CD14-positive monocyte (primary cell): ENCODE measurements around the gene ZNF536. TPM values are rescaled to one million over a fixed set of nuclear protein-coding genes. Genes with fewer than 3 reads are reported as not detected.

Experiments used
- DNase-seq, 3 donors: peaks; one replicate each; pipeline ENCODE4 v3.0.0-alpha.2; 2011 to 2022
- H2AFZ ChIP-seq: 2 replicates; pipeline ENCODE4 v1.6.0; 2012; ENCODE audit warnings: mild to moderate bottlenecking, low read depth, low read length, inconsistent platforms; ENCODE audit not compliant: insufficient read depth, poor library complexity, severe bottlenecking
- H3K27ac ChIP-seq, 2 donors: 1 replicate in 1 of 2; 2 replicates in 1 of 2; pipeline ENCODE4 v1.5.1; 2012 to 2013; ENCODE audit warnings: low read length in 2 of 2, control low read depth in 1 of 2, inconsistent platforms in 1 of 2, low read depth in 1 of 2, mild to moderate bottlenecking in 1 of 2
- H3K27me3 ChIP-seq, 2 donors: one replicate each; pipeline versions ENCODE4 v1.6.0 to v1.6.1; 2011 to 2013; ENCODE audit warnings: low read length in 2 of 2; ENCODE audit not compliant: control insufficient read depth in 2 of 2, insufficient read depth in 2 of 2
- H3K36me3 ChIP-seq, 2 donors: replicated peaks in 1 of 2; 1 replicate in 1 of 2; 2 replicates in 1 of 2; pipeline versions ENCODE4 v1.5.1 to v1.6.1; 2012 to 2013; ENCODE audit warnings: low read length in 2 of 2, control low read depth in 1 of 2, inconsistent platforms in 1 of 2, mild to moderate bottlenecking in 1 of 2; ENCODE audit not compliant: insufficient read depth in 2 of 2, control insufficient read depth in 1 of 2
- H3K4me1 ChIP-seq, 2 donors: 1 replicate in 1 of 2; 2 replicates in 1 of 2; pipeline versions ENCODE4 v1.5.1 to v1.6.1; 2012 to 2013; ENCODE audit warnings: low read length in 2 of 2, control low read depth in 1 of 2, inconsistent platforms in 1 of 2, mild to moderate bottlenecking in 1 of 2, moderate library complexity in 1 of 2; ENCODE audit not compliant: insufficient read depth in 2 of 2, control insufficient read depth in 1 of 2
- H3K4me2 ChIP-seq: replicated peaks from 2 replicates; pipeline ENCODE3; 2012; ENCODE audit warnings: low read length, moderate library complexity, mild to moderate bottlenecking; ENCODE audit not compliant: poor library complexity, severe bottlenecking; ENCODE audit errors: extremely low read depth
- H3K4me3 ChIP-seq, 3 experiments: fragments of 200-600 bp in 1 of 3; sonication (generic) in 1 of 3; replicated peaks in 1 of 3; 1 replicate in 2 of 3; 2 replicates in 1 of 3; pipeline ENCODE4 v1.5.1; 2011 to 2013; ENCODE audit warnings: low read length in 3 of 3, mild to moderate bottlenecking in 3 of 3, control low read depth in 2 of 3, low read depth in 2 of 3, inconsistent platforms in 1 of 3, moderate library complexity in 1 of 3
- H3K79me2 ChIP-seq: 2 replicates; pipeline ENCODE4 v1.6.0; 2012; ENCODE audit warnings: mild to moderate bottlenecking, control low read depth, inconsistent platforms, low read length, moderate library complexity; ENCODE audit not compliant: insufficient read depth
- H3K9ac ChIP-seq: 2 replicates; pipeline ENCODE4 v1.6.0; 2017; ENCODE audit warnings: low read length, mild to moderate bottlenecking; ENCODE audit not compliant: insufficient read depth, poor library complexity, severe bottlenecking
- H3K9me3 ChIP-seq, 2 donors: replicated peaks in 1 of 2; 1 replicate in 1 of 2; 2 replicates in 1 of 2; pipeline versions ENCODE4 v1.5.1 to v1.6.1; 2012 to 2013; ENCODE audit warnings: low read length in 2 of 2, control low read depth in 1 of 2; ENCODE audit not compliant: control insufficient read depth in 1 of 2, insufficient read depth in 1 of 2
- H4K20me1 ChIP-seq: 2 replicates; pipeline ENCODE4 v1.6.0; 2012; ENCODE audit warnings: mild to moderate bottlenecking, low read length, control low read depth, moderate library complexity; ENCODE audit not compliant: insufficient read depth
- H3K27ac Mint-ChIP-seq, 7 donors: one replicate each; pipeline ENCODE4 v1.8.0; 2020; ENCODE audit warnings: mild to moderate bottlenecking in 7 of 7, mixed read lengths in 7 of 7, moderate library complexity in 6 of 7, inconsistent platforms in 2 of 7
- H3K27me3 Mint-ChIP-seq, 3 donors: one replicate each; pipeline ENCODE4 v1.8.0; 2021 to 2022; ENCODE audit warnings: low read depth in 3 of 3, mild to moderate bottlenecking in 3 of 3, mixed read lengths in 3 of 3, moderate library complexity in 3 of 3, inconsistent platforms in 1 of 3
- H3K36me3 Mint-ChIP-seq, 2 donors: one replicate each; pipeline ENCODE4 v1.8.0; 2020; ENCODE audit warnings: mixed read lengths in 2 of 2, inconsistent platforms in 1 of 2, mild to moderate bottlenecking in 1 of 2
- H3K4me1 Mint-ChIP-seq: one replicate; pipeline ENCODE4 v1.8.0; 2020; ENCODE audit warnings: mild to moderate bottlenecking, mixed read lengths
- H3K4me3 Mint-ChIP-seq, 2 donors: one replicate each; pipeline ENCODE4 v1.8.0; 2020; ENCODE audit warnings: mild to moderate bottlenecking in 2 of 2, mixed read lengths in 2 of 2, moderate library complexity in 1 of 2
- H3K9me3 Mint-ChIP-seq, 7 donors: one replicate each; pipeline ENCODE4 v1.8.0; 2020 to 2022; ENCODE audit warnings: mixed read lengths in 7 of 7, mild to moderate bottlenecking in 6 of 7, moderate library complexity in 6 of 7, inconsistent platforms in 2 of 7
- WGBS: methylation state at CpG from one replicate; pipeline ENCODE4 v1.1.5; 2013; ENCODE audit warnings: missing lambda C conversion rate; ENCODE audit not compliant: insufficient coverage; 5-methylcytosine and 5-hydroxymethylcytosine counted together
- intact Hi-C, 2 donors: fragments of 100-400 bp; cut with micrococcal nuclease; formaldehyde crosslinking; loops; one replicate each; pipeline versions ENCODE4 v1.15.0 to v1.15.1; 2023
- polyA plus RNA-seq, 3 donors: library from polyadenylated mRNA; depleted of rRNA in 1 of 3; unstranded in 2 of 3; stranded (reverse) in 1 of 3; fragments of 300-500 nt in 2 of 3; fragments of >200 nt in 1 of 3; fragmentation: Illumina TruSeq in 2 of 3; gene quantifications; 1 replicate in 2 of 3; 2 replicates in 1 of 3; pipeline ENCODE4 v1.2.3, GENCODE V29; 2012 to 2021
- TF ChIP-seq, protein P1 (sequence below): fragments of 200-600 bp; IDR thresholded peaks from one replicate; pipeline ENCODE4 v1.8.0; 2022; ENCODE audit warnings: antibody characterized with exemption, mild to moderate bottlenecking

Gene ZNF536
- polyA plus RNA-seq, 3 donors: not detected

DNA sequence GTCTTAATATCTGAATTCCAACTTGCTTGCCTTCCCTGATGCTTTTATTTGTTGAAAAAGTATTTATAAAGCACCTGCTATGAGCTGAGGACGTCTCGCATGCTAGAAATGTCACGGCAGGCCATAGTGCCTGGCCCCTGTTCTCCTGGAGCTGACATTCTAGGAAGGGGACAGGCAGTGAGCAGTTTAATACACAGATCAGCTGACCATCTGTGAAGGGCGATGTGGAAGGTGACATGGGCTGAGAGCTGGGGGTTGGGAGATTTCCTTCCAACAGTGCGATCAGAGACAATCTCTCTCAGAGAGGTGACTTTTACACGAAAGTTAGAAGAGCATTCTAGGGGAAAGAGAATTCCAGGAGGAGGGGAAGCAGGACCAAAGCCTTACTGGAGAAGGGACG, 153.2 kb downstream of the ZNF536 start:
- H3K4me1 ChIP-seq: no peaks in the 10 kb centered on the region
- H2AFZ ChIP-seq: no peak overlapping the region
- intact Hi-C loops: no loop called here
- H3K27me3 Mint-ChIP-seq: peaks cover 2 to 7% (median 5%) of the 10 kb centered on the region in 3 donors
- no peaks in the 10 kb centered on the region for H3K9me3 ChIP-seq
- H3K4me3 ChIP-seq: no peak overlapping the region
- H3K4me3 Mint-ChIP-seq: no peak overlapping the region
- no peak overlapping the region for H3K27ac Mint-ChIP-seq
- WGBS: 85% methylated on average over 6 of the region's 7 CpGs
- peaks cover 0 to 4% (median 0%) of the 10 kb centered on the region in 7 donors for H3K9me3 Mint-ChIP-seq
- no peaks in the 10 kb centered on the region for H3K36me3 ChIP-seq
- no peaks in the 10 kb centered on the region for H3K4me1 Mint-ChIP-seq
- TF ChIP-seq, protein P1, sequence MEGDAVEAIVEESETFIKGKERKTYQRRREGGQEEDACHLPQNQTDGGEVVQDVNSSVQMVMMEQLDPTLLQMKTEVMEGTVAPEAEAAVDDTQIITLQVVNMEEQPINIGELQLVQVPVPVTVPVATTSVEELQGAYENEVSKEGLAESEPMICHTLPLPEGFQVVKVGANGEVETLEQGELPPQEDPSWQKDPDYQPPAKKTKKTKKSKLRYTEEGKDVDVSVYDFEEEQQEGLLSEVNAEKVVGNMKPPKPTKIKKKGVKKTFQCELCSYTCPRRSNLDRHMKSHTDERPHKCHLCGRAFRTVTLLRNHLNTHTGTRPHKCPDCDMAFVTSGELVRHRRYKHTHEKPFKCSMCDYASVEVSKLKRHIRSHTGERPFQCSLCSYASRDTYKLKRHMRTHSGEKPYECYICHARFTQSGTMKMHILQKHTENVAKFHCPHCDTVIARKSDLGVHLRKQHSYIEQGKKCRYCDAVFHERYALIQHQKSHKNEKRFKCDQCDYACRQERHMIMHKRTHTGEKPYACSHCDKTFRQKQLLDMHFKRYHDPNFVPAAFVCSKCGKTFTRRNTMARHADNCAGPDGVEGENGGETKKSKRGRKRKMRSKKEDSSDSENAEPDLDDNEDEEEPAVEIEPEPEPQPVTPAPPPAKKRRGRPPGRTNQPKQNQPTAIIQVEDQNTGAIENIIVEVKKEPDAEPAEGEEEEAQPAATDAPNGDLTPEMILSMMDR: no peak
- H3K27ac ChIP-seq: no peak overlapping the region
- no peaks in the 10 kb centered on the region for H3K27me3 ChIP-seq
- no peak overlapping the region for H3K4me2 ChIP-seq
- no peak overlapping the region for H3K9ac ChIP-seq
- DNase-seq: no peak
- no peaks in the 10 kb centered on the region for H3K79me2 ChIP-seq
- no peaks in the 10 kb centered on the region for H4K20me1 ChIP-seq
- no peaks in the 10 kb centered on the region for H3K36me3 Mint-ChIP-seq

DNA sequence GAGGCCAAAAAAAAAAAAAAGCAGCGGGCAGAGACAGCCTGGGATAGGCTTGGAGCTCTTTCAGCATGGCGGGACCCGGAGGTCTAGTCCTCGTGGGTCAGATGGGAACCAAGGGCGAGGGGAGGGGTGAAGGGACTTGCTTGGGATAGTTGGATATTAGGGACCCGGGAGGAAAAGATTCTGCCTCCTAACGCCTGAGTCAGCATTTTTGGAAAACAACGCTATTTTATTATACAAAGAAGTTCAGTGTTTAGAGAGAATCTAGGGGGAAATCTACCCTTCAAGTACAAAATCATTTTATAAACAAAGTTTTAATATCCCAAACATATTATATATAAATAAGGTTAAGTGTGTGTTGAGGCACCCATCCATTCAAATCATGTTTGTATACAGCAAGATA, 156.7 kb downstream of the ZNF536 start:
- Mint-ChIP-seq H3K27me3 (peaks cover 1 to 8% (median 3%) of the 10 kb centered on the region in 3 donors), H3K36me3 (no peaks in the 10 kb centered on the region), H3K9me3 (peaks cover 0 to 6% (median 0%) of the 10 kb centered on the region in 7 donors), H3K4me3 (no peak overlapping the region), H3K27ac (no peak overlapping the region), H3K4me1 (no peaks in the 10 kb centered on the region)
- 80% methylated on average over 1 of the region's 8 CpGs for WGBS
- Histone ChIP-seq H3K27ac (no peak overlapping the region), H2AFZ (no peak overlapping the region), H3K9me3 (no peaks in the 10 kb centered on the region), H3K36me3 (no peaks in the 10 kb centered on the region), H3K4me1 (no peaks in the 10 kb centered on the region), H3K27me3 (no peaks in the 10 kb centered on the region), H4K20me1 (no peaks in the 10 kb centered on the region), H3K4me2 (no peak overlapping the region), H3K9ac (no peak overlapping the region), H3K79me2 (no peaks in the 10 kb centered on the region), H3K4me3 (no peak overlapping the region)
- intact Hi-C loops: no loop called here
- TF ChIP-seq, protein P1: no peak
- no peak for DNase-seq
